ENCODE data around the gene EXOC6B.

DNA sequence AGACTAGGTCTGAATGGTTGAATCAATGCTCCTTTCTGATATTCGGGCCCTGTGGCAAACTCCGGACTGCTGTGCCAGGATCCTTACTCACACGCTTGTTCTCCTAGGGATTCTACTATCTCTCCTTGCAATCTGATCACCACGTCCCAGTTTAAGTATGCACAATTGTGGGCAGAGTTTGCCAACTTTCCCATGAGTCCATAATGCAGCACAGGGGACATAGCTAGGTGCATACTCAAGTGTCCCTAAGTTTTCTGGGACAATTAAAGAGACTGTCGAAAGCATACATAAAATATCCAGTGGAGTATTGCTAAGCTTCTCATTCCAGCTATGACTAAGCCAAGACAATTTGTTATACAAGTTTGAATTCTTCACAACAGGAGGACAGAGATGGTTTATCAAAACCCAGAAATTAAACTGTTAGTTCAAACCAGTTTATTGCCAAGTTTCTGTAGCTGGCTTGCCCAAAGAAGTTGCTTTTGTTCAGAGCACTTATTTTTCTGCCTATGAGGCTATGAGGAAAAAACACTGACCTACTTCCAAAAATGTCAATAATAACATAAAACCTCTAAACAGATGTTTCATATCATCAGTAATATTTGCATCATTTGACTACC is 136.1 kb downstream of the EXOC6B start:
- TF ChIP-seq TCF12 (IDR thresholded peaks at IDR 0.05; ENCODE audit: low read depth, low read length), result no peak
- TF ChIP-seq CTCF (IDR thresholded peaks at IDR 0.05; ENCODE audit: control extremely low read depth in 1 of 3, insufficient read depth in 1 of 3, low read depth in 1 of 3, low read length in 3 of 3), result no peak
- TF ChIP-seq POLR2A (IDR thresholded peaks at IDR 0.05; ENCODE audit: control extremely low read depth in 1 of 2, low read depth in 2 of 2, low read length in 2 of 2), result no peak
- TF ChIP-seq GTF2F1 (IDR thresholded peaks at IDR 0.05; ENCODE audit: borderline replicate concordance, low read depth, low read length), result no peak
- no peak for TF ChIP-seq EZH2 (IDR thresholded peaks at IDR 0.05; ENCODE audit: low read depth, low read length, severe bottlenecking)
- no peak for TF ChIP-seq YY1 (IDR thresholded peaks at IDR 0.05; ENCODE audit: low read depth, low read length)
